Fibroblast of skin of scalp (primary cell): Measurements from ENCODE around the gene ATP6V1A.
A peak's percentile ranks its signal among the peaks of the same experiment; 100 is the strongest.
"Not testable (repeated sequence)": the region's sequence is repeated elsewhere in the genome, so short reads cannot be mapped to it uniquely, and the experiment has no call there.

Experiments
- DNase-seq: peaks from one replicate; pipeline ENCODE4 v3.0.0-alpha.2; 2013

ATP6V1A gene

GRCh38 chr3:113829576-113830354, 82.9 kb downstream of the ATP6V1A start:
- no peak for DNase-seq

DNA sequence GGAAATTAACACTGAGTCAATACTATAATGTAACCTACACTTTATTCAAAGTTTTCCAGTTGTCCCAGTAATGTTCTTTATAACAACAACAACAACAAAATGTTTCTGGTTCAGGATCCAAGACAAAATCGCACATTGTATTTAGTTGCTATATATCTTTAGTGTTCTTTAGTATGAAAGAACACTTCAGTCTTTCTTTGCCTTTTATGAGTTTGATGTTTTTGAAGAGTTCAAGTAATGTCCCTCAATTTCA, 84.2 kb downstream of the ATP6V1A start:
- DNase-seq = no peak

GRCh38 chr3:113832477-113833164, 85.8 kb downstream of the ATP6V1A start:
- DNase-seq = peak; percentile 17

- DNase-seq = no peak
Observed at GRCh38 chr3:113834983-113835382, 88.1 kb downstream of the ATP6V1A start.

DNA sequence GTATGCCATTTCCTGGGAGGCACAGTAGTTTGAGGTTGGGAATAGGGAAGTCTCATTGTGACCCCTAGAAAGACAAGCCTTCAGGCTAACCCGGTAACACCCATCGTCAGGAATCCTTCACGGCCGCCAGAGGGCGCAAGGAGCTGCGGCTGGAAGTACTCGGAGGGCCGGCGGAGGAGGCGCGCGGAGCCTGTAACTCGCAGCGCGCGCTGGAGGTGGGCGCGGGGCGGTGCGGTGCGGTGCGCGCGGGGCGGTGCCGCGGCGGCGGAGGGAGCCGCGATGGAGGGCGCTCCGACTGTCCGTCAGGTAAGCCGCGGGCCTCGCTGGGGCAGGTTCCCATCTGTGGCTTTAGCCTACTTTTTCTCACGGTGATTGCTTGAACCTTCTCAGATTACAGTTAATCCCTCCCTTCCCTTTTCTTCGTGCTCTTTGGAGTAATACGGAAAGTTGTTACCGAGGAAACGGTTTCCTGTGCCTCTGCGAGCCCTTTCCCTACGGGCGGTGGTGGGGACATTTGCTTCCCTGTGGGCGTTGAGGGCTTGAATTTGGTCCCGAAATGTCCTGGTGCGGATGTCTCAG, 91.9 kb downstream of the ATP6V1A start, which contains the start of gene GRAMD1C:
Gene GRAMD1C, plus strand, starts transcription at position 158 of the 579 bp plus-strand sequence. Its CDS starts 122 bp downstream, at position 280.
- peak; percentile 88 for DNase-seq

DNA sequence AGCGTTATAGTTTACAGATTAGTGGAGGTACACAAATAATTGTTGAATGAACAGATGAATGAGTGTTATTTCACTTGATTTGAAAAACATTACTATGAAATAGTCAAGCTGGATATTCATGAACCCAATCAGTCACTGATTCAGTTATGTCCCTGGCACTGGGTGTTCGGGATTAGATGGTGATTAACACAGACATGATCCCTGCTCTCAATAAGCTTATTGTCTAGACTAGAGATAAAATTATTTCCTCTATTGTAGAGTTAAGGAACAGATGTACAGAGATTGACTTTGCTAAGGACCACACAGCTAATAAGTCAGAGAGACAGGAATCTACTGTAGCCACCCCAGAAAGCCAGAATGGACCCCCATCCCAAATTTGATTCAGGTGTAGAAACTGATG, 92.7 kb downstream of the ATP6V1A start:
- no peak for DNase-seq

DNA sequence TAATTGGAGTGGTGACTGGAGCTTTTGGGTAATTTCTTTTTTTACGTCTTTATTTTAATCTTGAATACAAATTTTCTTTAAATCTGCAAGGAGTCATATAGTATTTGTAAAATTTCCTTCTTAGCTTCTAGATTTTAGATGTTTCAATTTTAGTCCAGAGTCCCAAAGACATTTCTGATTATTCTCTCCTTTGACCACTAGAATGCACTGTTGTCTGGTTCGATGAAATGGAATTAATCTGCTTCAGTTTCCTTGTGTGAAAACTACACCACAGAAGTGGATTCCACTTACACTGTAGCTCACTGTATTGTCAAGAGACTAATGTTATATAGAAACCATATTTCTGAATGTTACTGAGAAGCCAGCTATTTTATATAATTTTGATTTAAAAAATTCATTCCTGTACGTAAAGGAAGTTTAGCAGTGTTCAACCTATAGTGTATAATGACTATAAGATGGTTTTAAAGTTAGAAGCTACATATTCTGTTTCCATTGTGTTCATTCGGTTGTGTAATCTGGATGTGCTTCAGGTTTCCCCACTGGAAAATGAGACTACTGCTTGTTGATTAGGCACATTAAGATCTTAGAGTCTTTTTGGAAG, 97.9 kb downstream of the ATP6V1A start:
- peak; percentile 49 for DNase-seq

- DNase-seq = no peak
Observed at GRCh38 chr3:113847247-113847646, 100.4 kb downstream of the ATP6V1A start.

DNA sequence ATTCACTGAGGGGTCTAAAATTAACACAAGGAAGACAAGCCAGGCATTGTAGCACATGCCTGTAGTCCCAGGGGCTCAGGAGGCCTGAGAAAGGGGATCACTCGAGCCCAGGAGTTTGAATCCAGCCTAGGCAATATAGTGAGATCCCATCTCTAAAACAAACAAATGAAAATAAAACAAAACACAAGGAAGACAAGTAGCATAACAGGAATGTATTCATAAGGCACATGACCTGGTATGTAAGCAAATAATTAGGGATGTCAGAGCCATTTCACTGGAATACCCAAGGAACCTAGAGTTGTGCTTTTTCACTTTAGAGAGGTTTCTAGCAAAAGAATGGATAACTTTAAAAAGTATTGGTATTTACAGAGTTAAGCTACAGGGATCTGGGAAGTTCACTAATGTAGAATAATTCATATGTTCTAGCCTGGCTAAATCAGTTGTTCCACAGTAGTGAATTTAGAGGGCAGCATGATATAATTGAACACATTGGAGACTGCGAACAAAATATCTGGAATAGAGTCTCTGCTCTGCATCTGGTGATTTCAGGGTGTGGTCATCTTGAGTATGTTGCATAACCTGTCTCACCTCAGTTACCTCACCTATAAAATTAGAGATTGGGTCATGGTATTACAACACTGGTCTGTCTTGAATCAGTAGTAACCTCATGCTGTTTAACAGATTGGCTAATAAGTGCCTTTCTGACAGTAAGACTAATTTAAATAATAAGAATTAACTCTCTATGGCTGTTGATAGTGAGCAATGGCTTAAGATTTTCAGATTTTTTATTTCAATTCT, 101.0 kb downstream of the ATP6V1A start:
- no peak for DNase-seq

- not testable (repeated sequence) for DNase-seq
Observed at GRCh38 chr3:113849071-113849470, 102.2 kb downstream of the ATP6V1A start.

GRCh38 chr3:113849841-113850240, 103.0 kb downstream of the ATP6V1A start:
- DNase-seq = not testable (repeated sequence)

DNA sequence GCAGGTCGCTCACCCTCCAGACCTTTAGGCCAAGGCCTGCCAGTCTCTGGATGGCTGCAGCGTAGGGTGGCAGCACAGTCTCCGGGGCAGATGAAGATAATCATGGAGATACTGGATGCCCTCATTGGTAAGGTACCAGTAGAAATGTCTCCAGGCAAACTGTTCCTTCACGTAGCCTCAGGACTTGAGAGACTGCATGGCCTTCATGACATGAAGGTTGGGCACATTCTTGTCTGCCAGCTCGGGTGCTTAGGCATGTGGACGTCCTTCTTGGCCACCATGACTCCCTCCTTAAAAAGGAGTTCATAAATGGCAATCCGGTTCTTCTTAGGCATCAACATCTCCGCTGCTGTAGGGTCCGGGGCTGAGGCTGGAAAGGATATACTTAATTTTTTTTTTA, 103.6 kb downstream of the ATP6V1A start:
- not testable (repeated sequence) for DNase-seq

- no peak for DNase-seq
Observed at GRCh38 chr3:113852506-113852905, 105.7 kb downstream of the ATP6V1A start.
